Measurements from ENCODE around the gene POC1B.

DNA sequence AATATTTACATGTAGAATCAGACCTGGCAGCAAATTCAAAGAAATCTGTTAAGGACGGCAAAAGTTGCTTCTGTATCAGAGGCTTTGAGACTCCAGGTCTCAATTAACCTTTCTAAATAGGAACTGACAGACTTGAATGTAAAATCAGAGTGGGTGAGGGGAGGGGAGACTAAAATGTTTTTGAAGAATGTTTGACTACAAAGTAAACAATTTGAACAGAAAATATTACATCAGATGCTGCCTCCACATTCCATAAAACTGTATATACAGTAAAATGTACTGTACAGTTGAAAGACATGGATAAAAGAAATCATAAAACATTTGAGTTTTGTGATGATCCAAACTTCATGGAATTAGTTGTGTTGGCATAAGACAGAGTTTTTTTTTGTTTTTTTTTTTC, 49.5 kb upstream of the POC1B start:
- TF ChIP-seq EZH2 (IDR thresholded peaks at IDR 0.05; ENCODE audit: borderline replicate concordance, low read length) = no peak
- TF ChIP-seq, protein P1, sequence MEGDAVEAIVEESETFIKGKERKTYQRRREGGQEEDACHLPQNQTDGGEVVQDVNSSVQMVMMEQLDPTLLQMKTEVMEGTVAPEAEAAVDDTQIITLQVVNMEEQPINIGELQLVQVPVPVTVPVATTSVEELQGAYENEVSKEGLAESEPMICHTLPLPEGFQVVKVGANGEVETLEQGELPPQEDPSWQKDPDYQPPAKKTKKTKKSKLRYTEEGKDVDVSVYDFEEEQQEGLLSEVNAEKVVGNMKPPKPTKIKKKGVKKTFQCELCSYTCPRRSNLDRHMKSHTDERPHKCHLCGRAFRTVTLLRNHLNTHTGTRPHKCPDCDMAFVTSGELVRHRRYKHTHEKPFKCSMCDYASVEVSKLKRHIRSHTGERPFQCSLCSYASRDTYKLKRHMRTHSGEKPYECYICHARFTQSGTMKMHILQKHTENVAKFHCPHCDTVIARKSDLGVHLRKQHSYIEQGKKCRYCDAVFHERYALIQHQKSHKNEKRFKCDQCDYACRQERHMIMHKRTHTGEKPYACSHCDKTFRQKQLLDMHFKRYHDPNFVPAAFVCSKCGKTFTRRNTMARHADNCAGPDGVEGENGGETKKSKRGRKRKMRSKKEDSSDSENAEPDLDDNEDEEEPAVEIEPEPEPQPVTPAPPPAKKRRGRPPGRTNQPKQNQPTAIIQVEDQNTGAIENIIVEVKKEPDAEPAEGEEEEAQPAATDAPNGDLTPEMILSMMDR (IDR thresholded peaks at IDR 0.05; ENCODE audit: low read length) = no peak

All from OCI-LY1 (cell line).